ENCODE results near the gene JAM3. TPM values are rescaled to one million over a fixed set of nuclear protein-coding genes. Genes with fewer than 3 reads are reported as not detected.

Gene JAM3
- total RNA-seq, 5 donors from 2014 or later (not counting 1 experiment from before 2014, with no cell fraction given): 6.6 to 10.7 (median 8.2) TPM

GRCh38 chr11:134131628-134132244 is 62.9 kb downstream of the JAM3 start:
- Histone ChIP-seq H3K9me3 (peaks cover 3% of the 10 kb centered on the region), H3K4me1 (ENCODE audit: control insufficient read depth in 1 of 2, extremely low read depth in 1 of 2, insufficient read depth in 2 of 2, low read length in 2 of 2) (no peaks in the 10 kb centered on the region), H3K27ac (ENCODE audit: low read length) (no peak overlapping the region), H3K4me3 (ENCODE audit: control insufficient read depth in 1 of 2, extremely low read depth in 1 of 2, low read length in 1 of 2) (no peak overlapping the region), H3K36me3 (ENCODE audit: control insufficient read depth in 2 of 2, extremely low read depth in 1 of 2, insufficient read depth in 1 of 2, low read length in 1 of 2) (no peaks in the 10 kb centered on the region), H3K27me3 (replicated peaks in 1 of 2; ENCODE audit: control insufficient read depth in 2 of 2, extremely low read depth in 1 of 2, insufficient read depth in 2 of 2, low read length in 1 of 2) (no peaks in the 10 kb centered on the region)
- no peak overlapping the region for H3K4me3 Mint-ChIP-seq
- 80% methylated on average over 1 of the region's 2 CpGs for WGBS (ENCODE audit: insufficient coverage)
- H3K27me3 Mint-ChIP-seq: peaks cover 5 to 9% of the 10 kb centered on the region in 2 donors
- no peaks in the 10 kb centered on the region for H3K4me1 Mint-ChIP-seq
- POLR2A ChIA-PET: no interaction called here
- H3K36me3 Mint-ChIP-seq: peaks cover 28% of the 10 kb centered on the region
- no peak for ATAC-seq (replicated peaks in 1 of 4)
- no peak overlapping the region for H3K27ac Mint-ChIP-seq
- H3K9me3 Mint-ChIP-seq: peaks cover 10 to 23% (median 18%) of the 10 kb centered on the region in 3 donors
- CTCF ChIA-PET: no interaction called here
- DNase-seq: no peak

- peaks cover 5 to 9% of the 10 kb centered on the region in 2 donors for H3K27me3 Mint-ChIP-seq
- no peaks in the 10 kb centered on the region for H3K4me1 ChIP-seq (ENCODE audit: control insufficient read depth in 1 of 2, extremely low read depth in 1 of 2, insufficient read depth in 2 of 2, low read length in 2 of 2)
- H3K4me3 ChIP-seq (ENCODE audit: control insufficient read depth in 1 of 2, extremely low read depth in 1 of 2, low read length in 1 of 2): no peak overlapping the region
- ChIA-PET CTCF (no interaction called here), POLR2A (no interaction called here)
- no peaks in the 10 kb centered on the region for H3K36me3 ChIP-seq (ENCODE audit: control insufficient read depth in 2 of 2, extremely low read depth in 1 of 2, insufficient read depth in 1 of 2, low read length in 1 of 2)
- no peak for DNase-seq
- no peaks in the 10 kb centered on the region for H3K4me1 Mint-ChIP-seq
- H3K27ac ChIP-seq (ENCODE audit: low read length): no peak overlapping the region
- H3K27ac Mint-ChIP-seq: no peak overlapping the region
- ATAC-seq (replicated peaks in 1 of 4): no peak
- no peaks in the 10 kb centered on the region for H3K27me3 ChIP-seq (replicated peaks in 1 of 2; ENCODE audit: control insufficient read depth in 2 of 2, extremely low read depth in 1 of 2, insufficient read depth in 2 of 2, low read length in 1 of 2)
- peaks cover 22% of the 10 kb centered on the region for H3K36me3 Mint-ChIP-seq
- peaks cover 3% of the 10 kb centered on the region for H3K9me3 ChIP-seq
- peaks cover 10 to 23% (median 18%) of the 10 kb centered on the region in 3 donors for H3K9me3 Mint-ChIP-seq
- H3K4me3 Mint-ChIP-seq: no peak overlapping the region
Measured at GRCh38 chr11:134132808-134133207, 63.9 kb downstream of the JAM3 start.

- ATAC-seq (replicated peaks in 1 of 4) (no peak), DNase-seq (no peak)
- H3K4me1 ChIP-seq (ENCODE audit: control insufficient read depth in 1 of 2, extremely low read depth in 1 of 2, insufficient read depth in 2 of 2, low read length in 2 of 2): no peaks in the 10 kb centered on the region
- H3K9me3 ChIP-seq: peaks cover 3% of the 10 kb centered on the region
- H3K4me3 ChIP-seq (ENCODE audit: control insufficient read depth in 1 of 2, extremely low read depth in 1 of 2, low read length in 1 of 2): no peak overlapping the region
- CTCF ChIA-PET: no interaction called here
- peaks cover 10 to 23% (median 18%) of the 10 kb centered on the region in 3 donors for H3K9me3 Mint-ChIP-seq
- POLR2A ChIA-PET: no interaction called here
- peaks cover 22% of the 10 kb centered on the region for H3K36me3 Mint-ChIP-seq
- peaks cover 0 to 2% (median under 1%) of the 10 kb centered on the region in 3 donors for H3K4me1 Mint-ChIP-seq
- peaks cover 2 to 3% of the 10 kb centered on the region in 2 donors for H3K27me3 Mint-ChIP-seq
- no peaks in the 10 kb centered on the region for H3K27me3 ChIP-seq (replicated peaks in 1 of 2; ENCODE audit: control insufficient read depth in 2 of 2, extremely low read depth in 1 of 2, insufficient read depth in 2 of 2, low read length in 1 of 2)
- no peak overlapping the region for H3K27ac Mint-ChIP-seq
- no peak overlapping the region for H3K4me3 Mint-ChIP-seq
- no peaks in the 10 kb centered on the region for H3K36me3 ChIP-seq (ENCODE audit: control insufficient read depth in 2 of 2, extremely low read depth in 1 of 2, insufficient read depth in 1 of 2, low read length in 1 of 2)
- WGBS (ENCODE audit: insufficient coverage): no CpG with 5 or more reads among the region's 1 CpG
- no peak overlapping the region for H3K27ac ChIP-seq (ENCODE audit: low read length)
Measured at GRCh38 chr11:134134167-134134566, 65.3 kb downstream of the JAM3 start.

- Mint-ChIP-seq H3K36me3 (peaks cover 17% of the 10 kb centered on the region), H3K27me3 (peaks cover 0 to 3% of the 10 kb centered on the region in 2 donors), H3K27ac (no peak overlapping the region), H3K9me3 (peaks cover 0 to 7% (median 3%) of the 10 kb centered on the region in 3 donors), H3K4me3 (no peak overlapping the region), H3K4me1 (peaks cover 2 to 6% (median 3%) of the 10 kb centered on the region in 3 donors)
- no peak overlapping the region for H3K4me3 ChIP-seq (ENCODE audit: control insufficient read depth in 1 of 2, extremely low read depth in 1 of 2, low read length in 1 of 2)
- H3K4me1 ChIP-seq (ENCODE audit: control insufficient read depth in 1 of 2, extremely low read depth in 1 of 2, insufficient read depth in 2 of 2, low read length in 2 of 2): peaks cover 0 to 3% of the 10 kb centered on the region in 2 experiments
- POLR2A ChIA-PET: no interaction called here
- no CpG with 5 or more reads among the region's 9 CpGs for WGBS (ENCODE audit: insufficient coverage)
- H3K27me3 ChIP-seq (replicated peaks in 1 of 2; ENCODE audit: control insufficient read depth in 2 of 2, extremely low read depth in 1 of 2, insufficient read depth in 2 of 2, low read length in 1 of 2): no peaks in the 10 kb centered on the region
- CTCF ChIA-PET: interaction anchor here (1.3 to 2.0 kb wide), 2 partner anchors 7 to 211 kb away, joined by 4 to 12 read pairs; no protein-coding TSS in a partner anchor
- ATAC-seq (replicated peaks in 1 of 4): no peak
- H3K27ac ChIP-seq (ENCODE audit: low read length): no peak overlapping the region
- no peaks in the 10 kb centered on the region for H3K9me3 ChIP-seq
- no peak for DNase-seq
- H3K36me3 ChIP-seq (ENCODE audit: control insufficient read depth in 2 of 2, extremely low read depth in 1 of 2, insufficient read depth in 1 of 2, low read length in 1 of 2): no peaks in the 10 kb centered on the region
Measured at GRCh38 chr11:134138376-134138775, 69.5 kb downstream of the JAM3 start.

GRCh38 chr11:134139303-134139872 is 70.5 kb downstream of the JAM3 start:
- H3K4me1 Mint-ChIP-seq: peaks cover 5 to 8% (median 6%) of the 10 kb centered on the region in 3 donors
- no peaks in the 10 kb centered on the region for H3K9me3 Mint-ChIP-seq
- no peaks in the 10 kb centered on the region for H3K27me3 ChIP-seq (replicated peaks in 1 of 2; ENCODE audit: control insufficient read depth in 2 of 2, extremely low read depth in 1 of 2, insufficient read depth in 2 of 2, low read length in 1 of 2)
- no peaks in the 10 kb centered on the region for H3K9me3 ChIP-seq
- peaks cover 0 to 3% of the 10 kb centered on the region in 2 experiments for H3K4me1 ChIP-seq (ENCODE audit: control insufficient read depth in 1 of 2, extremely low read depth in 1 of 2, insufficient read depth in 2 of 2, low read length in 2 of 2)
- peaks cover 15% of the 10 kb centered on the region for H3K36me3 Mint-ChIP-seq
- no peak overlapping the region for H3K4me3 ChIP-seq (ENCODE audit: control insufficient read depth in 1 of 2, extremely low read depth in 1 of 2, low read length in 1 of 2)
- WGBS (ENCODE audit: insufficient coverage): 74% methylated on average over 4 of the region's 12 CpGs
- no peaks in the 10 kb centered on the region for H3K36me3 ChIP-seq (ENCODE audit: control insufficient read depth in 2 of 2, extremely low read depth in 1 of 2, insufficient read depth in 1 of 2, low read length in 1 of 2)
- H3K27me3 Mint-ChIP-seq: no peaks in the 10 kb centered on the region
- H3K27ac Mint-ChIP-seq: no peak overlapping the region
- H3K27ac ChIP-seq (ENCODE audit: low read length): no peak overlapping the region
- ATAC-seq (replicated peaks in 1 of 4) (no peak), DNase-seq (no peak)
- no peak overlapping the region for H3K4me3 Mint-ChIP-seq
- ChIA-PET CTCF (interaction anchor here (1.2 to 2.0 kb wide), 3 partner anchors 8 to 212 kb away, joined by 3 to 12 read pairs (median 4); no protein-coding TSS in a partner anchor), POLR2A (no interaction called here)

GRCh38 chr11:134139873-134140331 is 71.0 kb downstream of the JAM3 start:
- 65% methylated on average over 8 of the region's 10 CpGs for whole genome bisulfite sequencing (ENCODE audit: insufficient coverage)
- Mint-ChIP-seq H3K36me3 (peaks cover 17% of the 10 kb centered on the region), H3K27me3 (no peaks in the 10 kb centered on the region), H3K9me3 (no peaks in the 10 kb centered on the region), H3K27ac (no peak overlapping the region), H3K4me1 (peaks cover 5 to 8% (median 6%) of the 10 kb centered on the region in 3 donors), H3K4me3 (no peak overlapping the region)
- POLR2A ChIA-PET: no interaction called here
- H3K4me3 ChIP-seq (ENCODE audit: control insufficient read depth in 1 of 2, extremely low read depth in 1 of 2, low read length in 1 of 2): no peak overlapping the region
- DNase-seq (peak in 27 of 35 experiments; percentile 7 to 75 (median 27)), ATAC-seq (replicated peaks in 1 of 4) (peak; percentile 54 to 65 (median 64))
- H3K36me3 ChIP-seq (ENCODE audit: control insufficient read depth in 2 of 2, extremely low read depth in 1 of 2, insufficient read depth in 1 of 2, low read length in 1 of 2): peaks cover 0 to 2% of the 10 kb centered on the region in 2 donors
- no peaks in the 10 kb centered on the region for H3K9me3 ChIP-seq
- no peak overlapping the region for H3K27ac ChIP-seq (ENCODE audit: low read length)
- H3K4me1 ChIP-seq (ENCODE audit: control insufficient read depth in 1 of 2, extremely low read depth in 1 of 2, insufficient read depth in 2 of 2, low read length in 2 of 2): peaks cover 0 to 3% of the 10 kb centered on the region in 2 experiments
- CTCF ChIA-PET: interaction anchor here (1.2 to 2.0 kb wide), 4 partner anchors 9 to 212 kb away, joined by 3 to 12 read pairs (median 4); no protein-coding TSS in a partner anchor
- no peaks in the 10 kb centered on the region for H3K27me3 ChIP-seq (replicated peaks in 1 of 2; ENCODE audit: control insufficient read depth in 2 of 2, extremely low read depth in 1 of 2, insufficient read depth in 2 of 2, low read length in 1 of 2)
